ENCODE measurements around the gene SLC12A5.
"Not testable (repeated sequence)": the region's sequence is repeated elsewhere in the genome, so short reads cannot be mapped to it uniquely, and the experiment has no call there.

Gene SLC12A5

GRCh38 chr20:46028772-46029371 is at the start of gene SLC12A5:
Gene SLC12A5 (plus strand): TSS chr20:46029215. CDS start chr20:46029345, 130 bp downstream.
- no peak for DNase-seq

GRCh38 chr20:45981261-45981660 is 47.8 kb upstream of the SLC12A5 start:
- DNase-seq = no peak

GRCh38 chr20:45983279-45983743 is 45.7 kb upstream of the SLC12A5 start:
- DNase-seq = peak; percentile 34

GRCh38 chr20:45985573-45985972 is 43.4 kb upstream of the SLC12A5 start:
- DNase-seq = no peak

- DNase-seq = peak; percentile 81
Measured at GRCh38 chr20:45987108-45987780, 41.8 kb upstream of the SLC12A5 start.

GRCh38 chr20:45988830-45989229 is 40.2 kb upstream of the SLC12A5 start:
- DNase-seq = not testable (repeated sequence)

GRCh38 chr20:45991616-45992015 is 37.4 kb upstream of the SLC12A5 start:
- DNase-seq = no peak

GRCh38 chr20:45993197-45993951 is 35.6 kb upstream of the SLC12A5 start:
- no peak for DNase-seq

GRCh38 chr20:45994761-45995493 is 34.1 kb upstream of the SLC12A5 start:
- DNase-seq = no peak

GRCh38 chr20:45995495-45996097 is 33.4 kb upstream of the SLC12A5 start:
- not testable (repeated sequence) for DNase-seq

- DNase-seq = no peak
Measured at GRCh38 chr20:45997187-45997586, 31.8 kb upstream of the SLC12A5 start.

GRCh38 chr20:45998337-45998736 is 30.7 kb upstream of the SLC12A5 start:
- DNase-seq = no peak

GRCh38 chr20:45998761-45999160 is 30.3 kb upstream of the SLC12A5 start:
- DNase-seq = no peak

GRCh38 chr20:45999557-46000261 is 29.3 kb upstream of the SLC12A5 start:
- no peak for DNase-seq

- no peak for DNase-seq
Measured at GRCh38 chr20:46000262-46000996, 28.6 kb upstream of the SLC12A5 start.

- no peak for DNase-seq
Measured at GRCh38 chr20:46001498-46001897, 27.5 kb upstream of the SLC12A5 start.

GRCh38 chr20:46002008-46002407 is 27.0 kb upstream of the SLC12A5 start:
- DNase-seq = no peak

- DNase-seq = no peak
Measured at GRCh38 chr20:46004187-46004586, 24.8 kb upstream of the SLC12A5 start.

- DNase-seq = peak; percentile 78
Measured at GRCh38 chr20:46004889-46005473, 24.0 kb upstream of the SLC12A5 start.

GRCh38 chr20:46006022-46006705 is 22.9 kb upstream of the SLC12A5 start:
- no peak for DNase-seq
